CD8-positive, alpha-beta memory T cell (primary cell): ENCODE measurements around the gene CELF1. TPM values are rescaled to one million over a fixed set of nuclear protein-coding genes. Genes with fewer than 3 reads are reported as not detected.

Experiments used
- CTCF ChIA-PET: fragments of 350-600 bp; sonication (Branson Sonifier 250); formaldehyde crosslinking; loops from one replicate; lab custom pipeline; 2021; ENCODE audit warnings: antibody characterized with exemption; lab: Charles Lee
- POLR2A ChIA-PET: fragments of 350-600 bp; sonication (Branson Sonifier 250); formaldehyde crosslinking; loops from one replicate; lab custom pipeline; 2021; ENCODE audit warnings: antibody characterized with exemption; lab: Charles Lee
- DNase-seq, 5 donors: peaks; one replicate each; pipeline versions ENCODE4 v3.0.0 to v3.0.0-alpha.2; 2020 to 2022; ENCODE audit warnings: mixed read lengths in 1 of 5
- H3K27ac ChIP-seq: one replicate; pipeline ENCODE4 v1.7.0; 2013; ENCODE audit warnings: low read depth, mild to moderate bottlenecking, low read length, moderate library complexity
- H3K27me3 ChIP-seq: 2 replicates; pipeline ENCODE4 v1.7.0; 2013; ENCODE audit warnings: low read length, mild to moderate bottlenecking; ENCODE audit not compliant: insufficient read depth, poor library complexity, severe bottlenecking
- H3K36me3 ChIP-seq: 2 replicates; pipeline ENCODE4 v1.7.0; 2013; ENCODE audit warnings: mild to moderate bottlenecking, low read length, moderate library complexity; ENCODE audit not compliant: insufficient read depth
- H3K4me1 ChIP-seq: 2 replicates; pipeline ENCODE4 v1.7.0; 2013; ENCODE audit warnings: mild to moderate bottlenecking, low read length, moderate library complexity; ENCODE audit not compliant: insufficient read depth
- H3K4me3 ChIP-seq: 2 replicates; pipeline ENCODE4 v1.7.0; 2013; ENCODE audit warnings: mild to moderate bottlenecking, low read length
- H3K9me3 ChIP-seq: 2 replicates; pipeline ENCODE4 v1.7.0; 2013; ENCODE audit warnings: mild to moderate bottlenecking, low read length
- H3K27ac Mint-ChIP-seq, 8 donors: one replicate each; pipeline ENCODE4 v1.8.0; 2020 to 2021; ENCODE audit warnings: mixed read lengths in 8 of 8, mild to moderate bottlenecking in 6 of 8, inconsistent platforms in 3 of 8, moderate library complexity in 3 of 8
- H3K27me3 Mint-ChIP-seq, 2 donors: one replicate each; pipeline ENCODE4 v1.8.0; 2020 to 2021; ENCODE audit warnings: mixed read lengths in 2 of 2, mild to moderate bottlenecking in 1 of 2, moderate library complexity in 1 of 2
- H3K36me3 Mint-ChIP-seq, 3 donors: one replicate each; pipeline ENCODE4 v1.8.0; 2020 to 2021; ENCODE audit warnings: mixed read lengths in 3 of 3, inconsistent platforms in 1 of 3, mild to moderate bottlenecking in 1 of 3
- H3K4me1 Mint-ChIP-seq, 3 donors: one replicate each; pipeline ENCODE4 v1.8.0; 2020 to 2021; ENCODE audit warnings: mixed read lengths in 3 of 3, inconsistent platforms in 1 of 3, mild to moderate bottlenecking in 1 of 3
- H3K4me3 Mint-ChIP-seq, 7 donors: one replicate each; pipeline ENCODE4 v1.8.0; 2020 to 2021; ENCODE audit warnings: mixed read lengths in 7 of 7, mild to moderate bottlenecking in 6 of 7, moderate library complexity in 4 of 7, inconsistent platforms in 2 of 7
- H3K9me3 Mint-ChIP-seq, 5 donors: one replicate each; pipeline ENCODE4 v1.8.0; 2020 to 2022; ENCODE audit warnings: mixed read lengths in 5 of 5, mild to moderate bottlenecking in 3 of 5, moderate library complexity in 2 of 5, inconsistent platforms in 1 of 5
- polyA plus RNA-seq: library from polyadenylated mRNA; unstranded; fragments of 300-500 nt; fragmentation: Illumina TruSeq; gene quantifications from one replicate; pipeline ENCODE4 v1.2.3, GENCODE V29; 2021
- total RNA-seq, 2 experiments: library from RNA; stranded (reverse); gene quantifications; one replicate each; pipeline ENCODE4 v1.2.3, GENCODE V29; 2021

Gene CELF1
- total and polyA plus RNA-seq, 3 experiments from 2014 or later: 80.8 to 168 (median 160) TPM

DNA sequence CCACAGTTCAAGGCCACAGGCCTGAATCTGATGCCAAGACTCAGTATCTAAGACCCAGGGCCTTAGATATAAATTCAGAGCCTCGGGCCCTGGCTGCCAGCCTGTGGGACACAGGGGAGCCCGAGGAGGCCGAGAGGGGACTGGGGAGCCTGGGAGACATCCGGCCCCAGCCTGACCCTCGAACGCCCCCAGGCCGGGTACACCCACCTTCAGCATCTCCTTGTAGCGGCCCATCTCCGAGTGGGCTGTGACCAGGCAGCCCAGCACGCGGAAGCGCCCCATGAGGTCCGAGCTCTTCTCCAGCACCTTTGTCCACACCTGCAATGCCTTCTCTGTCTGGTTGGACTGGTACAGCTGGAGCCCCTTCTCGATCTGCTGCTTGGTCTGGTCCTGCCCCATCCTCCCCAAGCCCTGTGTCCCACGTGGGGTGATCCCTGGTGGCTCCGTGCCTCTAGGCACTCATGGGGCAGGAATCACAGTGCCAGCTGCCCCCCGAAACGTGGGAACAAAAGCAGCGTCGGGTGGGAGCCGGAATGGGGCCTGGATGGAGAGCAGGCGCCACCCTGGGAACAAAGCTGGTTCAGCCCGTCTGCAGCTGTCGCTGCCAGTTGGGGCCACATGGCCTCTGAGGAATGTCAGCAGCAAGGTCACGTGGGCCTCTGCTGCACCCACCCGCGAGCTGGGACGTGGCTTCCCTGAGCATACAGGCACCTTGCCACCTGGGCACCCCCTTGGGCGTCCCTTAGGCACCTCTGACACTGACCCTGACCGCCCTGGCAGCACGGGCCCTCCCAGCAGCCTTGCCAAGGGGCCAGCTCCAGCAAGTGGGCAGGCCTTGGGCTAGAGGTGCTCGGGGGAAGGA is 104.1 kb downstream of the CELF1 start, which contains the start of gene RAPSN:
Gene RAPSN, minus strand, starts transcription at position 571 of the 862 bp plus-strand sequence. Its CDS starts 172 bp downstream, at position 399.
- H3K36me3 ChIP-seq: no peaks in the 10 kb centered on the region
- no peaks in the 10 kb centered on the region for H3K9me3 ChIP-seq
- Mint-ChIP-seq H3K36me3 (no peaks in the 10 kb centered on the region), H3K9me3 (no peaks in the 10 kb centered on the region), H3K27me3 (peaks cover 0 to 1% of the 10 kb centered on the region in 2 donors), H3K4me1 (no peaks in the 10 kb centered on the region), H3K4me3 (peak within 1 kb of the TSS in 1 of 7 donors; percentile 44), H3K27ac (peak within 1 kb of the TSS in 2 of 8 donors; percentile 24 to 66)
- no peak within 1 kb of the TSS for H3K4me3 ChIP-seq
- no peak within 1 kb of the TSS for H3K27ac ChIP-seq
- POLR2A ChIA-PET: interaction anchor here (0.5 kb wide), 1 partner anchor 51 kb away, joined by 5 read pairs; no protein-coding TSS in a partner anchor
- H3K27me3 ChIP-seq: no peaks in the 10 kb centered on the region
- CTCF ChIA-PET: interaction anchor here (1.0 to 1.5 kb wide), 2 partner anchors 76 to 105 kb away, joined by 3 read pairs; no protein-coding TSS in a partner anchor
- DNase-seq: no peak
- no peaks in the 10 kb centered on the region for H3K4me1 ChIP-seq

DNA sequence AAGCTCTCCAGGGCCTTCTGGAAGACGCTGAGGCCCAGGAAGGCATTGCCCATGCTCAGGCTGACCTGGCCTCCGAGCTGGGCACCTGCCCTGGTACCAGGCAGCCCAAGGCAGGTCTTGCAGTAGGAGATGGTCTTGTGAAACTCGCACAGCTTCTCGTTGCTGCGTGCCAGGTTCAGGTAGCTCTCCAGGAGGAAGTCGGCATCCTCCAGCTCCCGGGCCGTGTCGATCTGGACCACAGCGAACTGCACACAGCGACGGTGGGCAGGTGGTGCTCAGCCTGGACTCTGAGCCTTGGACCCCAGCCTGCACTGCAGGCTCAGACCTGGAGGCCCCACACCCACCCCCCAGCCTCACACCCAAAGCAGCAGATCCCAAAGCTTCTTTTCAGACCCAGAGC is 105.0 kb downstream of the CELF1 start:
- no peak overlapping the region for H3K4me3 Mint-ChIP-seq
- H3K27ac ChIP-seq: no peak overlapping the region
- H3K4me1 ChIP-seq: no peaks in the 10 kb centered on the region
- no peaks in the 10 kb centered on the region for H3K9me3 Mint-ChIP-seq
- CTCF ChIA-PET: no interaction called here
- DNase-seq: no peak
- POLR2A ChIA-PET: no interaction called here
- H3K27ac Mint-ChIP-seq: peak overlapping the region in 2 of 8 donors; percentile 24 to 58
- H3K4me3 ChIP-seq: no peak overlapping the region
- no peaks in the 10 kb centered on the region for H3K36me3 ChIP-seq
- H3K27me3 Mint-ChIP-seq: peaks cover 0 to 1% of the 10 kb centered on the region in 2 donors
- H3K9me3 ChIP-seq: no peaks in the 10 kb centered on the region
- no peaks in the 10 kb centered on the region for H3K4me1 Mint-ChIP-seq
- no peaks in the 10 kb centered on the region for H3K27me3 ChIP-seq
- no peaks in the 10 kb centered on the region for H3K36me3 Mint-ChIP-seq

DNA sequence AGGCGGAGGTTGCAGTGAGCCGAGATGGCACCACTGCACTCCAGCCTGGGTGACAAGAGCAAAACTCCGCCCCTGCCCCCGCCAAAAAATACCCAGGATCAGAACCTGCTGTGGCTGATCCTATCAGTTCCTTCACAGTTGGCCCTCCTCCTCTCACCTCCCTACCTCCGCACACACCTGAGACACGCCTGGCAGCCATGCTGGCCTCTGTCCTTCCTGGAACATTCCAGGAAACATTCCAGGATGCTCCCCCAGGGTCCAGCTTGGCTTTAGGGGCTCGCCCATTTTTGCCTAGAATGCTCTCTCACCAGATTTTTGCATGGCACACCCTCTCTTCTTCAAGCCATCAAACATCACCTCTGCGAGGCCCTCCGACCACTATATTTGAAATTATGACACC is 106.1 kb downstream of the CELF1 start:
- Histone ChIP-seq H3K4me3 (no peak overlapping the region), H3K27me3 (no peaks in the 10 kb centered on the region), H3K4me1 (no peaks in the 10 kb centered on the region), H3K9me3 (no peaks in the 10 kb centered on the region), H3K36me3 (no peaks in the 10 kb centered on the region), H3K27ac (no peak overlapping the region)
- ChIA-PET CTCF (no interaction called here), POLR2A (no interaction called here)
- Mint-ChIP-seq H3K27ac (no peak overlapping the region), H3K9me3 (no peaks in the 10 kb centered on the region), H3K27me3 (peaks cover 0 to 1% of the 10 kb centered on the region in 2 donors), H3K4me1 (no peaks in the 10 kb centered on the region), H3K36me3 (no peaks in the 10 kb centered on the region), H3K4me3 (no peak overlapping the region)
- no peak for DNase-seq

DNA sequence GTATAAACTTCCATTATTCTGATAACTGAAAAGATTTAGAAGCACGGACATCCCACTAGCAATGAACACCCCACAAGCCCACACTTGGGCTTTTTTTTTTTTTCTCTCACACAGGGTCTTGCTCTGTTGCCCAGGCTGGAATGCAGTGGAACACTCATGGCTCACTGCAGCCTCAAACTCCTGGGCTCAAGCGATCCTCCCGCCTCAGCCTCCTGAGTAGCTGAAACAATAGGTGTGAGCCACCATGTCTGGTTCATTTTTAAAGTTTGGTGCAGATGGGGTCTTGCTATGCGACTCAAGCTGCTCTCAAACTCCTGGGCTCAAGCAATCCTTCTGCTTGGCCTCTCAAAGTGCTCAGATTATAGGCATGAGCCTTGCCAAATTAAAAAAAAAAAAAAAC is 107.1 kb downstream of the CELF1 start:
- Histone ChIP-seq H3K4me1 (no peaks in the 10 kb centered on the region), H3K9me3 (no peaks in the 10 kb centered on the region), H3K4me3 (no peak overlapping the region), H3K27me3 (no peaks in the 10 kb centered on the region), H3K36me3 (no peaks in the 10 kb centered on the region), H3K27ac (no peak overlapping the region)
- no peaks in the 10 kb centered on the region for H3K4me1 Mint-ChIP-seq
- ChIA-PET POLR2A (no interaction called here), CTCF (interaction anchor here (1.0 kb wide), 1 partner anchor 112 kb away, joined by 3 read pairs; no protein-coding TSS in a partner anchor)
- H3K9me3 Mint-ChIP-seq: no peaks in the 10 kb centered on the region
- DNase-seq: no peak
- no peak overlapping the region for H3K4me3 Mint-ChIP-seq
- peaks cover 0 to 1% of the 10 kb centered on the region in 2 donors for H3K27me3 Mint-ChIP-seq
- no peak overlapping the region for H3K27ac Mint-ChIP-seq
- H3K36me3 Mint-ChIP-seq: no peaks in the 10 kb centered on the region

DNA sequence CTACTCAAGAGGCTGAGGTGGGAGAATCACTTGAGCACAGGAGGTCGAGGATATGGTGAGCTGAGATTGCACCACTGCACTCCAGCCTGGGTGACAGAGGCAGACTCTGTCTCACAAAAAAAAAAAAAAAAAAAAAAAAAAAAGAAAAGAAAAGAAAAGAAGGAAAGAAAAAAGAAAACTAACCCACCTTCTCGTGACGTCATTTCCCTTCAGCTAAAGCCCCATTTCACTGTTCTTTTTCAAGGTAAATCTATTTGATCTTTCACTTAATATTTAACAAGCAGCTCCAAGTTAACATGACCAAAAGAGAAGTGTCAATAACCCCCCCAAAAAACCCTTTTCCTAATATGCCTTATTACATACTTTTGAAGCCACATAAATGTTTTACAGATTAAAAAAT is 109.1 kb downstream of the CELF1 start:
- no peaks in the 10 kb centered on the region for H3K4me1 Mint-ChIP-seq
- no peaks in the 10 kb centered on the region for H3K9me3 Mint-ChIP-seq
- Histone ChIP-seq H3K27ac (no peak overlapping the region), H3K4me3 (no peak overlapping the region), H3K4me1 (no peaks in the 10 kb centered on the region), H3K9me3 (no peaks in the 10 kb centered on the region), H3K27me3 (no peaks in the 10 kb centered on the region), H3K36me3 (no peaks in the 10 kb centered on the region)
- H3K36me3 Mint-ChIP-seq: no peaks in the 10 kb centered on the region
- peaks cover 0 to 1% of the 10 kb centered on the region in 2 donors for H3K27me3 Mint-ChIP-seq
- peak overlapping the region in 1 of 8 donors; percentile 43 for H3K27ac Mint-ChIP-seq
- CTCF ChIA-PET: interaction anchor here (0.7 to 1.5 kb wide), 3 partner anchors 13 to 155 kb away, joined by 3 to 4 read pairs (median 3); no protein-coding TSS in a partner anchor
- no peak overlapping the region for H3K4me3 Mint-ChIP-seq
- POLR2A ChIA-PET: interaction anchor here (0.6 kb wide), 2 partner anchors 148 to 267 kb away, joined by 3 to 11 read pairs; no protein-coding TSS in a partner anchor
- no peak for DNase-seq

DNA sequence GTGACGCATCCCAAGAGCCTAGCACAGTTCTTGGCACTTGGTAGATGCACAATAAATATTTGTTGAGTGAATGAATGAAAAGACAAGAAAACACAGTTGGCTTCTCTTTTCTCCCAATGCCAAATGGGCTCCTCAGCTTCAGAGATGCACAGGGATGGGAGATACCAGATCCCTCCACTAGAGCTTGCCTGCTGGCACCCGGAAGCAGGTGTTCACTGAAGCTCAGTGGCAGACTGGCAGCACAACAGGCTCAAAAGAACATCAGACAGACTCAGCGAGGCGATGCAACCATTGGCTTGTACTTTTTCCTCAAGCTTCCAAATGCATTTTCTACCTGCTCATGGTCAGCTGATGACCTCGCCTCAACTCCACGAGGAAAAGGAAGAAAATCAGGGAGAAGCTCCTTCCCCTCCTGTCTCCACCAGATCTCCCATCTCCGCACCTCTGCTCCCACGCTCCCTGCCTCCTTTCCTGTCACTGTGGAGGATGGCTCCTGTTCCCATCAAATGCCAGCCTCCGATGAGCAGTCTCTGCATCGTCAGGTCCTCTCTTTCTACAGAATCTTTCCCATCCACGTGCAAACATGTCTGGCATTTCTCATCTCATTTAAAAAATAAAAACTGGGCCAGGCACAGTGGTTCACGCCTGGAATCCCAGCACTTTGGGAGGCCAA is 109.8 kb downstream of the CELF1 start:
- Histone ChIP-seq H3K36me3 (no peaks in the 10 kb centered on the region), H3K27ac (no peak overlapping the region), H3K4me1 (no peaks in the 10 kb centered on the region), H3K4me3 (no peak overlapping the region), H3K9me3 (no peaks in the 10 kb centered on the region), H3K27me3 (no peaks in the 10 kb centered on the region)
- no peaks in the 10 kb centered on the region for H3K4me1 Mint-ChIP-seq
- ChIA-PET CTCF (interaction anchor here (1.2 to 1.5 kb wide), 2 partner anchors 14 to 69 kb away, joined by 3 to 4 read pairs; no protein-coding TSS in a partner anchor), POLR2A (no interaction called here)
- no peaks in the 10 kb centered on the region for H3K36me3 Mint-ChIP-seq
- DNase-seq: no peak
- H3K27me3 Mint-ChIP-seq: peaks cover 0 to 1% of the 10 kb centered on the region in 2 donors
- peak overlapping the region in 1 of 7 donors; percentile 48 for H3K4me3 Mint-ChIP-seq
- H3K9me3 Mint-ChIP-seq: no peaks in the 10 kb centered on the region
- peak overlapping the region in 1 of 8 donors; percentile 43 for H3K27ac Mint-ChIP-seq

DNA sequence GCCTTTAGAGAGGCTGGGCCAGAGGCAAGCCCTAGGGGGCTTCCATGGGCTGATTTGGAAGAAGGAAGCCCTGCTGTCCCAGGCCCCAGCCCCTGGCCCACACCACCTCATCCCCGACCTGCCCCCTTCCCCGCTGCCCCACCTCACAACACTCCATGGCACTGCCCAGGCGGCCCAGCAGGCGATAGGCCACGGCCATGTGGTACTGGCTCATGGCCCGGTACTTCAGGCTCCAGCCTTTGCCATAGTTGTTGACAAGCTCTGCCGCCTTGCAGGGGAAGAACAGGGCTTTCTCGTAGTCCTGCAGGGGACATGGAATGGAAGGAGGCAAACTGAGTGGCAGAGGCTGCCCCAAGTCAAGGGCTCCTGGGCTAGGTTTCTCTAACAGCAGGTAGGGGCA is 110.4 kb downstream of the CELF1 start:
- ChIA-PET CTCF (no interaction called here), POLR2A (no interaction called here)
- H3K9me3 ChIP-seq: no peaks in the 10 kb centered on the region
- H3K27me3 ChIP-seq: no peaks in the 10 kb centered on the region
- Mint-ChIP-seq H3K4me1 (no peaks in the 10 kb centered on the region), H3K36me3 (no peaks in the 10 kb centered on the region), H3K4me3 (no peak overlapping the region), H3K9me3 (no peaks in the 10 kb centered on the region), H3K27ac (no peak overlapping the region), H3K27me3 (peaks cover 0 to 1% of the 10 kb centered on the region in 2 donors)
- DNase-seq: no peak
- no peaks in the 10 kb centered on the region for H3K4me1 ChIP-seq
- H3K36me3 ChIP-seq: no peaks in the 10 kb centered on the region
- no peak overlapping the region for H3K27ac ChIP-seq
- no peak overlapping the region for H3K4me3 ChIP-seq

DNA sequence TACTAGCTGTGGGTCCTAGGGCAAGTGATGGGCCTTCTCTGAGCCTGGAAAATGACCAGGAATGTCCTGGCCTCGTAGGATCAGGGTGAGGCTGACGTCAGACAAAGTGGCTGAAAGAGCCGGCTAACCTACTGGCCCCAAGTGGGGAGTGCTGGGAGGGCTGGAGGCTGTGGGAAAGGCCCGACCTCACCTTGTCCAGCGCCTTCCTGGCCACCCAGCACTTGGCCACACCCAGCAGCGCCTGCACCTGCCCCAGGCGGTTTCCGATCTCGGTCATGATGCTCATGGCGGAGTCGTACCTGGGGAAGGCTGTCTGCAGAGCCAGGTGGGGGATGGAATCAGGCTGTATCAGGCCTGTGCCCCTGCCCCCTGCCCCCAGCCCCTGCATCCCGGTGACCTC is 111.5 kb downstream of the CELF1 start:
- Histone ChIP-seq H3K4me1 (no peaks in the 10 kb centered on the region), H3K36me3 (no peaks in the 10 kb centered on the region), H3K27ac (no peak overlapping the region), H3K9me3 (no peaks in the 10 kb centered on the region), H3K27me3 (no peaks in the 10 kb centered on the region), H3K4me3 (no peak overlapping the region)
- no peak overlapping the region for H3K4me3 Mint-ChIP-seq
- peaks cover 0 to 2% (median 0%) of the 10 kb centered on the region in 5 donors for H3K9me3 Mint-ChIP-seq
- DNase-seq: no peak
- H3K4me1 Mint-ChIP-seq: no peaks in the 10 kb centered on the region
- POLR2A ChIA-PET: no interaction called here
- H3K36me3 Mint-ChIP-seq: no peaks in the 10 kb centered on the region
- CTCF ChIA-PET: no interaction called here
- peaks cover 0 to 1% of the 10 kb centered on the region in 2 donors for H3K27me3 Mint-ChIP-seq
- H3K27ac Mint-ChIP-seq: no peak overlapping the region
